NCI-H82 (cell line): ENCODE data around the gene GLI1.
"Not testable (repeated sequence)": the region's sequence is repeated elsewhere in the genome, so short reads cannot be mapped to it uniquely, and the experiment has no call there.

Experiments
- DNase-seq: peaks from one replicate; lab custom pipeline; 2025; lab: John Stamatoyannopoulos, UW

GLI1 gene

GRCh38 chr12:57498132-57498502 is 38.5 kb downstream of the GLI1 start:
- peak; percentile 77 for DNase-seq

GRCh38 chr12:57498571-57498970 is 39.0 kb downstream of the GLI1 start:
- DNase-seq = no peak

- no peak for DNase-seq
Measured at GRCh38 chr12:57500213-57500612, 40.6 kb downstream of the GLI1 start.

- DNase-seq = not testable (repeated sequence)
Measured at GRCh38 chr12:57502311-57502969, 42.9 kb downstream of the GLI1 start.

- DNase-seq = not testable (repeated sequence)
Measured at GRCh38 chr12:57506541-57506940, 47.0 kb downstream of the GLI1 start.

GRCh38 chr12:57507796-57508195 is 48.2 kb downstream of the GLI1 start:
- not testable (repeated sequence) for DNase-seq

GRCh38 chr12:57511161-57511560 is 51.6 kb downstream of the GLI1 start:
- DNase-seq = no peak

- DNase-seq = no peak
Measured at GRCh38 chr12:57511588-57512325, 52.2 kb downstream of the GLI1 start.

- DNase-seq = no peak
Measured at GRCh38 chr12:57512665-57513064, 53.1 kb downstream of the GLI1 start.

GRCh38 chr12:57513266-57513665 is 53.7 kb downstream of the GLI1 start:
- no peak for DNase-seq

- not testable (repeated sequence) for DNase-seq
Measured at GRCh38 chr12:57513677-57514076, 54.1 kb downstream of the GLI1 start.

- DNase-seq = not testable (repeated sequence)
Measured at GRCh38 chr12:57514246-57514645, 54.7 kb downstream of the GLI1 start.

GRCh38 chr12:57514720-57515407 is 55.3 kb downstream of the GLI1 start:
- DNase-seq = no peak

- no peak for DNase-seq
Measured at GRCh38 chr12:57515408-57515933, 55.9 kb downstream of the GLI1 start.

GRCh38 chr12:57515934-57516541 is 56.5 kb downstream of the GLI1 start:
- DNase-seq = no peak

- no peak for DNase-seq
Measured at GRCh38 chr12:57516617-57517153, 57.1 kb downstream of the GLI1 start.

- no peak for DNase-seq
Measured at GRCh38 chr12:57517187-57517586, 57.6 kb downstream of the GLI1 start.

- DNase-seq = not testable (repeated sequence)
Measured at GRCh38 chr12:57517718-57518117, 58.1 kb downstream of the GLI1 start.

GRCh38 chr12:57518176-57518919 is 58.8 kb downstream of the GLI1 start:
- DNase-seq = no peak

GRCh38 chr12:57518920-57519795 is 59.6 kb downstream of the GLI1 start:
- peak; percentile 90 for DNase-seq

- no peak for DNase-seq
Measured at GRCh38 chr12:57519796-57520052, 60.1 kb downstream of the GLI1 start.
